B cell (primary cell): ENCODE data around the gene DNTTIP2. TPM values are rescaled to one million over a fixed set of nuclear protein-coding genes. Genes with fewer than 3 reads are reported as not detected.

Experiments
- ATAC-seq: fragments of 200-7000 bp; cut with Tn5 transposase; one replicate; pipeline ENCODE4 v1.10.0; 2021; ENCODE audit warnings: low read depth, mild to moderate bottlenecking, moderate number of reproducible peaks, moderate library complexity
- CTCF ChIA-PET: fragments of 350-600 bp; sonication (Branson Sonifier 250); formaldehyde crosslinking; loops from one replicate; lab custom pipeline; 2021; ENCODE audit warnings: antibody characterized with exemption, inconsistent platforms; lab: Charles Lee
- POLR2A ChIA-PET: fragments of 350-600 bp; sonication (Branson Sonifier 250); formaldehyde crosslinking; loops from one replicate; lab custom pipeline; 2021; ENCODE audit warnings: antibody characterized with exemption; lab: Charles Lee
- DNase-seq: peaks from one replicate; pipeline ENCODE4 v3.0.0; 2013
- H2AFZ ChIP-seq: 2 replicates; pipeline ENCODE4 v1.6.1; 2012; ENCODE audit warnings: mild to moderate bottlenecking, low read depth, low read length; ENCODE audit not compliant: insufficient read depth, poor library complexity, severe bottlenecking
- H3K27ac ChIP-seq, 2 donors: 1 replicate in 1 of 2; 2 replicates in 1 of 2; pipeline ENCODE4 v1.5.1; 2012 to 2013; ENCODE audit warnings: low read length in 2 of 2, mild to moderate bottlenecking in 2 of 2, moderate library complexity in 1 of 2
- H3K27me3 ChIP-seq, 4 experiments: fragments of 200-600 bp in 1 of 4; sonication (generic) in 1 of 4; replicated peaks in 1 of 4; 1 replicate in 2 of 4; 2 replicates in 2 of 4; pipeline versions ENCODE4 v1.6.1 to v1.7.0; 2013 to 2016; ENCODE audit warnings: low read length in 3 of 4, mild to moderate bottlenecking in 2 of 4, mixed read lengths in 1 of 4, moderate library complexity in 1 of 4; ENCODE audit not compliant: insufficient read depth in 4 of 4, control insufficient read depth in 3 of 4; ENCODE audit errors: control extremely low read depth in 1 of 4
- H3K36me3 ChIP-seq, 2 experiments: replicated peaks in 1 of 2; 1 replicate in 1 of 2; 2 replicates in 1 of 2; pipeline versions ENCODE4 v1.6.1 to v1.7.1; 2013; ENCODE audit warnings: low read length in 1 of 2; ENCODE audit not compliant: insufficient read depth in 2 of 2, control insufficient read depth in 1 of 2; ENCODE audit errors: control extremely low read depth in 1 of 2, extremely low read depth in 1 of 2
- H3K4me1 ChIP-seq, 2 donors: fragments of 200-600 bp in 1 of 2; sonication (generic) in 1 of 2; 1 replicate in 1 of 2; 2 replicates in 1 of 2; pipeline versions ENCODE4 v1.5.1 to v1.6.1; 2013 to 2017; ENCODE audit warnings: low read length in 2 of 2; ENCODE audit not compliant: control insufficient read depth in 2 of 2, insufficient read depth in 2 of 2
- H3K4me2 ChIP-seq: replicated peaks from 2 replicates; pipeline ENCODE3; 2012; ENCODE audit warnings: mild to moderate bottlenecking, low read depth, low read length; ENCODE audit not compliant: poor library complexity, severe bottlenecking
- H3K4me3 ChIP-seq, 5 experiments: fragments of 200-600 bp in 1 of 5; sonication (generic) in 1 of 5; 1 replicate in 3 of 5; 2 replicates in 2 of 5; pipeline versions ENCODE4 v1.5.1 to v1.7.0; 2011 to 2016; ENCODE audit warnings: low read length in 4 of 5, mild to moderate bottlenecking in 4 of 5, low read depth in 2 of 5, control low read depth in 1 of 5, moderate library complexity in 1 of 5; ENCODE audit not compliant: insufficient read depth in 1 of 5; ENCODE audit errors: control extremely low read depth in 1 of 5, extremely low read depth in 1 of 5
- H3K79me2 ChIP-seq: fragments of 200-600 bp; sonication (generic); one replicate; pipeline ENCODE4 v1.6.0; 2016; ENCODE audit warnings: low read length; ENCODE audit not compliant: control insufficient read depth, insufficient read depth
- H3K9ac ChIP-seq: fragments of 200-600 bp; sonication (generic); 2 replicates; pipeline ENCODE4 v1.6.1; 2017; ENCODE audit warnings: mild to moderate bottlenecking, low read length, moderate library complexity
- H3K9me3 ChIP-seq, 3 donors: one replicate each; pipeline versions ENCODE4 v1.6.1 to v1.7.1; 2013; ENCODE audit warnings: low read length in 2 of 3; ENCODE audit not compliant: control insufficient read depth in 2 of 3, insufficient read depth in 1 of 3; ENCODE audit errors: control extremely low read depth in 1 of 3
- H4K20me1 ChIP-seq: 2 replicates; pipeline ENCODE4 v1.6.0; 2012; ENCODE audit warnings: mild to moderate bottlenecking, low read length; ENCODE audit not compliant: insufficient read depth, control insufficient read depth, poor library complexity, severe bottlenecking
- H3K27ac Mint-ChIP-seq: one replicate; pipeline ENCODE4 v1.8.0; 2021; ENCODE audit warnings: mixed read lengths
- H3K27me3 Mint-ChIP-seq: one replicate; pipeline ENCODE4 v1.8.0; 2021; ENCODE audit warnings: mixed read lengths
- H3K4me1 Mint-ChIP-seq: one replicate; pipeline ENCODE4 v1.8.0; 2021; ENCODE audit warnings: mixed read lengths
- H3K4me3 Mint-ChIP-seq: one replicate; pipeline ENCODE4 v1.8.0; 2021; ENCODE audit warnings: mixed read lengths
- H3K9me3 Mint-ChIP-seq: one replicate; pipeline ENCODE4 v1.8.0; 2022; ENCODE audit warnings: mixed read lengths; ENCODE audit not compliant: insufficient read depth
- CTCF ChIP-seq: fragments of 200-600 bp; IDR thresholded peaks from one replicate; pipeline ENCODE4 v1.8.0; 2022; ENCODE audit warnings: antibody characterized with exemption, mild to moderate bottlenecking
- EZH2 ChIP-seq: IDR thresholded peaks from 2 replicates; pipeline ENCODE4 v1.6.1; 2012; ENCODE audit warnings: borderline replicate concordance, low read depth, mild to moderate bottlenecking, moderate library complexity, low read length; ENCODE audit not compliant: insufficient read depth, poor library complexity, severe bottlenecking
- WGBS: methylation state at CpG from one replicate; pipeline ENCODE4 v1.1.5; 2013; ENCODE audit warnings: missing lambda C conversion rate; ENCODE audit not compliant: insufficient coverage; 5-methylcytosine and 5-hydroxymethylcytosine counted together
- intact Hi-C: fragments of 100-400 bp; cut with micrococcal nuclease; formaldehyde crosslinking; loops from one replicate; pipeline ENCODE4 v1.10.0; 2022
- polyA plus RNA-seq: library from polyadenylated mRNA; depleted of rRNA; stranded (reverse); fragments of >200 nt; gene quantifications from 2 replicates; pipeline ENCODE4 v1.2.3, GENCODE V29; 2012
- total RNA-seq, 2 donors: library from RNA; stranded (reverse); fragments of 120-200 nt in 1 of 2; gene quantifications; 1 replicate in 1 of 2; 2 replicates in 1 of 2; pipeline versions ENCODE4 v1.2.3 to v1.2.4, GENCODE V29; 2013 to 2022

Gene DNTTIP2
- total and polyA plus RNA-seq, 2 donors (not counting 1 experiment from before 2014, with no cell fraction given), result 13.6 to 62.1 TPM

DNA sequence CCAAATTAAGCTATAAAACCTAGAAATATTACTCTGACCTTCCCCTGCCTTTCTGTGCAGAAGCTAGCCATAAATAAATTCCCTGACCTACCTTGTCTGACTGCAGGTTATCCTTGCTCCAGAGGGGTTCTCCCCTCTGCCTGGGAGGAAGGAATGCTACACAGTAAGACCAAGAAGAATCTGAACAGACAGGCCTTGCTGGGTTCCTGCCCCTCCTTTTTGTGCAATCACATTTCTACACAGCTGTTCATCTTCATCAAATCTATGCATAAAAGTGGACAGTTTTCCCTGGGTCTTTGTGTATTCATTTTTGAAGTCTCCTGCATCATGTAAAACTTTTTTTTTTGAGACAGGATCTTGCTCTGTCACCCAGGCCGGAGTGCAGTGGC lies 50.6 kb downstream of the DNTTIP2 start:
- H3K4me1 Mint-ChIP-seq, result no peaks in the 10 kb centered on the region
- Histone ChIP-seq H3K9ac (no peak overlapping the region), H3K4me2 (no peak overlapping the region), H3K27me3 (no peaks in the 10 kb centered on the region), H4K20me1 (no peaks in the 10 kb centered on the region), H3K36me3 (no peaks in the 10 kb centered on the region), H3K9me3 (peaks cover 0 to 11% (median 7%) of the 10 kb centered on the region in 3 donors), H3K27ac (no peak overlapping the region), H3K4me3 (no peak overlapping the region), H3K4me1 (no peaks in the 10 kb centered on the region), H3K79me2 (no peaks in the 10 kb centered on the region), H2AFZ (no peak overlapping the region)
- 100% methylated on average over 1 of the region's 1 CpG for WGBS
- H3K4me3 Mint-ChIP-seq, result no peak overlapping the region
- intact Hi-C loops, result no loop called here
- DNase-seq (no peak), ATAC-seq (no peak)
- ChIA-PET CTCF (interaction anchor here (1.1 to 1.4 kb wide), 3 partner anchors 14 to 199 kb away, joined by 4 to 6 read pairs (median 4); no protein-coding TSS in a partner anchor), POLR2A (no interaction called here)
- H3K27ac Mint-ChIP-seq, result no peak overlapping the region
- TF ChIP-seq EZH2 (no peak), CTCF (no peak)
- peaks cover 2% of the 10 kb centered on the region for H3K9me3 Mint-ChIP-seq
- no peaks in the 10 kb centered on the region for H3K27me3 Mint-ChIP-seq

- no peaks in the 10 kb centered on the region for H4K20me1 ChIP-seq
- Mint-ChIP-seq H3K27ac (no peak overlapping the region), H3K9me3 (peaks cover 2% of the 10 kb centered on the region), H3K4me1 (no peaks in the 10 kb centered on the region), H3K4me3 (no peak overlapping the region), H3K27me3 (no peaks in the 10 kb centered on the region)
- no peak overlapping the region for H3K9ac ChIP-seq
- TF ChIP-seq EZH2 (no peak), CTCF (no peak)
- intact Hi-C loops, result no loop called here
- no peaks in the 10 kb centered on the region for H3K4me1 ChIP-seq
- H3K4me2 ChIP-seq, result no peak overlapping the region
- H3K79me2 ChIP-seq, result no peaks in the 10 kb centered on the region
- DNase-seq (no peak), ATAC-seq (no peak)
- no peaks in the 10 kb centered on the region for H3K36me3 ChIP-seq
- WGBS, result 96% methylated on average over 2 of the region's 3 CpGs
- H3K27ac ChIP-seq, result no peak overlapping the region
- H3K27me3 ChIP-seq, result no peaks in the 10 kb centered on the region
- ChIA-PET POLR2A (no interaction called here), CTCF (interaction anchor here (1.0 to 1.5 kb wide), 4 partner anchors 14 to 199 kb away, joined by 3 to 6 read pairs (median 5); no protein-coding TSS in a partner anchor)
- no peak overlapping the region for H3K4me3 ChIP-seq
- no peak overlapping the region for H2AFZ ChIP-seq
- H3K9me3 ChIP-seq, result peaks cover 0 to 5% (median 1%) of the 10 kb centered on the region in 3 donors
Observed at GRCh38 chr1:93827633-93828366, 51.2 kb downstream of the DNTTIP2 start.
